ENCODE results near the gene WDR37.

- no peak for TF ChIP-seq EZH2phosphoT487 (IDR thresholded peaks at IDR 0.05; ENCODE audit: insufficient read depth, low read depth)
- TF ChIP-seq EZH2 (IDR thresholded peaks at IDR 0.05; ENCODE audit: insufficient read depth, poor library complexity, severe bottlenecking): no peak
These were observed 53.8 kb downstream of the WDR37 start for GRCh38 chr10:1109795-1110673.

Measured in GM23248 (cell line).